OCI-LY1 (cell line): ENCODE measurements around the gene TCIRG1.

Experiments used
- H2AFZ ChIP-seq: fragments of 200-600 bp; sonication (generic), shearing (Covaris generic); 2 replicates; pipeline ENCODE4 v1.6.0; 2014; ENCODE audit warnings: antibody characterized with exemption, mild to moderate bottlenecking, low read length
- H3F3A ChIP-seq: fragments of 200-600 bp; sonication (generic), shearing (Covaris generic); 2 replicates; pipeline ENCODE4 v1.6.0; 2014; ENCODE audit warnings: mild to moderate bottlenecking, antibody characterized with exemption, low read length, moderate library complexity; ENCODE audit not compliant: insufficient read depth
- H3K27ac ChIP-seq: fragments of 200-600 bp; sonication (generic); 2 replicates; pipeline ENCODE4 v1.5.1; 2014; ENCODE audit warnings: low read length, mixed run types, mild to moderate bottlenecking, low read depth; ENCODE audit not compliant: poor library complexity, severe bottlenecking
- H3K27me3 ChIP-seq: fragments of 200-600 bp; sonication (generic); 2 replicates; pipeline ENCODE4 v1.6.0; 2014; ENCODE audit warnings: antibody characterized with exemption, mild to moderate bottlenecking, low read length, moderate library complexity; ENCODE audit not compliant: insufficient read depth
- H3K36me3 ChIP-seq: fragments of 200-600 bp; sonication (generic); 2 replicates; pipeline ENCODE4 v1.6.1; 2014; ENCODE audit warnings: mild to moderate bottlenecking, antibody characterized with exemption, low read length, moderate library complexity, mixed read lengths; ENCODE audit not compliant: insufficient read depth
- H3K4me1 ChIP-seq: fragments of 200-600 bp; sonication (generic); 2 replicates; pipeline ENCODE4 v1.5.1; 2014; ENCODE audit warnings: mild to moderate bottlenecking, low read length, moderate library complexity; ENCODE audit not compliant: insufficient read depth, severe bottlenecking
- H3K4me2 ChIP-seq: fragments of 200-600 bp; sonication (generic), shearing (Covaris generic); 2 replicates; pipeline ENCODE4 v1.6.1; 2014; ENCODE audit warnings: low read length
- H3K4me3 ChIP-seq: fragments of 200-600 bp; sonication (generic); 2 replicates; pipeline ENCODE4 v1.5.1; 2014; ENCODE audit warnings: low read length, low read depth, mild to moderate bottlenecking, mixed read lengths; ENCODE audit not compliant: poor library complexity, severe bottlenecking
- H3K79me2 ChIP-seq: fragments of 200-600 bp; shearing (Covaris generic); 2 replicates; pipeline ENCODE4 v1.6.1; 2016; ENCODE audit warnings: mixed run types, low read length, mixed read lengths; ENCODE audit not compliant: insufficient read depth
- H3K9ac ChIP-seq: fragments of 200-600 bp; sonication (generic), shearing (Covaris generic); 2 replicates; pipeline ENCODE4 v1.6.1; 2014; ENCODE audit warnings: mild to moderate bottlenecking, low read length, mixed read lengths
- H3K9me2 ChIP-seq: fragments of 200-600 bp; sonication (generic), shearing (Covaris generic); 2 replicates; pipeline ENCODE4 v1.6.1; 2014; ENCODE audit warnings: low read depth, mild to moderate bottlenecking, low read length, mixed read lengths
- H3K9me3 ChIP-seq: fragments of 200-600 bp; shearing (Covaris generic); 2 replicates; pipeline ENCODE4 v1.6.1; 2014; ENCODE audit warnings: low read length, mixed read lengths
- H4K20me1 ChIP-seq: fragments of 200-600 bp; sonication (generic), shearing (Covaris generic); 2 replicates; pipeline ENCODE4 v1.6.0; 2016; ENCODE audit warnings: mild to moderate bottlenecking, low read length; ENCODE audit not compliant: insufficient read depth
- CTCF ChIP-seq: fragments of 200-600 bp; sonication (generic), shearing (Covaris generic); IDR thresholded peaks from 2 replicates; pipeline ENCODE4 v1.5.1; 2017; ENCODE audit warnings: mild to moderate bottlenecking, antibody characterized with exemption, low read length, moderate library complexity, mixed read lengths
- EZH2 ChIP-seq: fragments of 200-600 bp; sonication (generic), shearing (Covaris generic); IDR thresholded peaks from 2 replicates; pipeline ENCODE4 v1.8.0; 2017; ENCODE audit warnings: borderline replicate concordance, mixed run types, mild to moderate bottlenecking, antibody characterized with exemption, low read length, moderate library complexity, mixed read lengths

The TCIRG1 gene

GRCh38 chr11:68044898-68045351 is 6.1 kb downstream of the TCIRG1 start:
- no peaks in the 10 kb centered on the region for H3F3A ChIP-seq
- no peak overlapping the region for H3K9ac ChIP-seq
- no peak for TF ChIP-seq EZH2
- no peak for TF ChIP-seq CTCF
- H3K27me3 ChIP-seq, result no peaks in the 10 kb centered on the region
- H3K36me3 ChIP-seq, result peaks cover 59% of the 10 kb centered on the region
- H3K9me3 ChIP-seq, result no peaks in the 10 kb centered on the region
- no peak overlapping the region for H3K4me2 ChIP-seq
- H3K4me3 ChIP-seq, result no peak overlapping the region
- no peak overlapping the region for H2AFZ ChIP-seq
- H3K27ac ChIP-seq, result no peak overlapping the region
- H3K4me1 ChIP-seq, result peaks cover 35% of the 10 kb centered on the region
- no peaks in the 10 kb centered on the region for H4K20me1 ChIP-seq
- H3K9me2 ChIP-seq, result no peaks in the 10 kb centered on the region
- no peaks in the 10 kb centered on the region for H3K79me2 ChIP-seq

- Histone ChIP-seq H3K27me3 (no peaks in the 10 kb centered on the region), H3K4me2 (no peak overlapping the region), H3K9me2 (no peaks in the 10 kb centered on the region), H4K20me1 (no peaks in the 10 kb centered on the region), H2AFZ (no peak overlapping the region), H3K4me3 (no peak overlapping the region), H3K27ac (no peak overlapping the region), H3K79me2 (no peaks in the 10 kb centered on the region), H3K9ac (no peak overlapping the region), H3F3A (no peaks in the 10 kb centered on the region), H3K9me3 (no peaks in the 10 kb centered on the region), H3K4me1 (peaks cover 13% of the 10 kb centered on the region), H3K36me3 (peaks cover 79% of the 10 kb centered on the region)
- TF ChIP-seq CTCF (no peak), EZH2 (no peak)
Measured at GRCh38 chr11:68047437-68048290, 8.8 kb downstream of the TCIRG1 start.

GRCh38 chr11:68048681-68049508 is 10.1 kb downstream of the TCIRG1 start:
- H3F3A ChIP-seq, result no peaks in the 10 kb centered on the region
- H3K9me3 ChIP-seq, result no peaks in the 10 kb centered on the region
- H3K27me3 ChIP-seq, result no peaks in the 10 kb centered on the region
- no peak overlapping the region for H3K27ac ChIP-seq
- TF ChIP-seq CTCF, result no peak
- no peak for TF ChIP-seq EZH2
- H2AFZ ChIP-seq, result no peak overlapping the region
- H4K20me1 ChIP-seq, result no peaks in the 10 kb centered on the region
- no peaks in the 10 kb centered on the region for H3K79me2 ChIP-seq
- H3K4me1 ChIP-seq, result peaks cover under 1% of the 10 kb centered on the region
- no peak overlapping the region for H3K4me2 ChIP-seq
- H3K9me2 ChIP-seq, result no peaks in the 10 kb centered on the region
- H3K4me3 ChIP-seq, result no peak overlapping the region
- H3K36me3 ChIP-seq, result peaks cover 80% of the 10 kb centered on the region
- no peak overlapping the region for H3K9ac ChIP-seq
